Mesangial cell (primary cell): ENCODE data around the gene TEX13C. TPM values are rescaled to one million over a fixed set of nuclear protein-coding genes. Genes with fewer than 3 reads are reported as not detected.

Experiments used
- total RNA-seq: library from RNA; depleted of rRNA; stranded (reverse); fragments of >200 nt; gene quantifications from 2 replicates; pipeline ENCODE4 v1.2.3, GENCODE V29; 2015

Gene TEX13C
- not detected in 2 replicates for total RNA-seq

DNA sequence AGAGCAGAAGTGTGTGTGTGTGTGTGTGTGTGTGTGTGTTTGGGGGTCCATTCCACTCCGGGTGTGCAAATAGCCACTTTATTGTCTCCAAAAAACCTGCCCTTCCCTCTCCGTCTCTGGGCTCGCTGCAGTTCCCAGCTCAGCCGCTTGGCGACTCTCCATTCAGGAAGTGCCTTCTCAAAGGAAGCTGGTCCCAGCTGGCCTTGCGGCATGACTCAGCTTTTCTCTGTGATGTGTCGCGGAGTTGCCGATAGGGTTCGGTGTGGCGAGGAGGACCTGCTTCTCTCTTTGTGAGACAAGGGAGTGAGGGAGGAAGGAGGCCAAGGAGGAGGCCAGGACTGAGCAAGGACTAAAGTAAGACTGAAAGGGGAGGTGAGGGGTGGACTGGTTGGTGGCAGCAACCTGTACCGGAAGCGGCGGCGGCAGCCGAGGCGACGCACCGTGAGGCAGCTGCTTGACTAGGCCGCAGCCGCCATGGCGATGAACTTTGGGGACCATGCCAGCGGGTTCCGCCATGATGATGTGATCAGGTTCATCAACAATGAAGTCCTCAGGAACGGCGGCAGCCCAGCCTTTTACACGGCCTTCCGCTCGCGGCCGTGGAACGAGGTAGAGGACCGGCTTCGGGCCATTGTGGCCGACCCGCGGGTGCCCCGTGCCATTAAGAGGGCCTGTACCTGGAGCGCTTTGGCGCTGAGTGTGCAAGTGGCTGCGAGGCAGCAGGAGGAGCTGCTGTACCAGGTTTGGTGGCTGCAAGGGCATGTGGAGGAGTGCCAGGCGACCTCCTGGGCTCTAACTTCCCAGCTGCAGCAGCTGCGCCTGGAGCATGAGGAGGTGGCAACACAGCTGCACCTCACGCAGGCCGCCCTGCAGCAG is at the start of gene TEX13C:
Gene TEX13C, plus strand, starts transcription at position 226 of the 876 bp plus-strand sequence. Its CDS starts 249 bp downstream, at position 475.

